H1 (cell line): ENCODE data around the gene SMOC2. TPM values are rescaled to one million over a fixed set of nuclear protein-coding genes. Genes with fewer than 3 reads are reported as not detected.

ENCODE experiments used
- CTCF ChIA-PET: fragments of 300-600 bp; sonication (Branson Sonifier 250); formaldehyde crosslinking; loops from one replicate; lab custom pipeline; 2021; ENCODE audit not compliant: partially characterized antibody; lab: Charles Lee
- POLR2A ChIA-PET: fragments of 300-600 bp; sonication (Branson Sonifier 250); formaldehyde crosslinking; loops from one replicate; lab custom pipeline; 2021; ENCODE audit warnings: inconsistent platforms; ENCODE audit not compliant: partially characterized antibody; lab: Charles Lee
- DNase-seq, 2 experiments: peaks; one replicate each; pipeline versions ENCODE4 v3.0.0 to v3.0.0-alpha.2; 2010 to 2022; ENCODE audit warnings: low spot score in 2 of 2, low read depth in 1 of 2, mixed read lengths in 1 of 2
- FAIRE-seq: peaks from 2 replicates; lab custom pipeline; 2011; peaks lifted over from hg19 to GRCh38; lab: Jason Lieb, UNC
- H2AFZ ChIP-seq: 2 replicates; pipeline ENCODE4 v1.8.1; 2012; ENCODE audit warnings: low read length, inconsistent platforms
- H2AK5ac ChIP-seq: 2 replicates; pipeline ENCODE4 v1.6.1; 2013; ENCODE audit warnings: low read depth, low read length
- H2BK120ac ChIP-seq: replicated peaks from 2 replicates; pipeline ENCODE3; 2013; ENCODE audit warnings: low read depth, low read length, inconsistent platforms
- H2BK12ac ChIP-seq: 2 replicates; pipeline ENCODE4 v1.6.1; 2013; ENCODE audit warnings: low read depth, low read length
- H2BK15ac ChIP-seq: 2 replicates; pipeline ENCODE4 v1.6.1; 2013; ENCODE audit warnings: low read length
- H2BK20ac ChIP-seq: 2 replicates; pipeline ENCODE4 v1.6.1; 2013; ENCODE audit warnings: low read length
- H2BK5ac ChIP-seq: 2 replicates; pipeline ENCODE4 v1.6.1; 2013; ENCODE audit warnings: low read depth, low read length
- H3K14ac ChIP-seq: 2 replicates; pipeline ENCODE4 v1.6.1; 2013; ENCODE audit warnings: inconsistent platforms; ENCODE audit not compliant: insufficient read length
- H3K18ac ChIP-seq: 2 replicates; pipeline ENCODE4 v1.6.1; 2013; ENCODE audit warnings: low read length; ENCODE audit errors: extremely low read depth
- H3K23ac ChIP-seq: 2 replicates; pipeline ENCODE4 v1.6.1; 2013; ENCODE audit warnings: inconsistent platforms; ENCODE audit not compliant: insufficient read length
- H3K23me2 ChIP-seq: 2 replicates; pipeline ENCODE4 v1.6.1; 2013; ENCODE audit warnings: low read depth, low read length
- H3K27ac ChIP-seq: 2 replicates; pipeline ENCODE4 v1.6.1; 2011; ENCODE audit warnings: low read depth, low read length, inconsistent platforms
- H3K27me3 ChIP-seq, 4 experiments: replicated peaks in 1 of 4; 1 replicate in 1 of 4; 2 replicates in 3 of 4; pipeline versions ENCODE4 v1.6.1 to v1.8.1; 2011 to 2013; ENCODE audit warnings: low read length in 3 of 4, mild to moderate bottlenecking in 3 of 4, inconsistent platforms in 2 of 4, mixed read lengths in 2 of 4, moderate library complexity in 1 of 4; ENCODE audit not compliant: control insufficient read depth in 3 of 4, insufficient read depth in 3 of 4; ENCODE audit errors: extremely low read depth in 1 of 4
- H3K36me3 ChIP-seq, 4 experiments: 2 replicates each; pipeline versions ENCODE4 v1.6.1 to v1.8.1; 2011 to 2013; ENCODE audit warnings: mild to moderate bottlenecking in 4 of 4, low read length in 3 of 4, moderate library complexity in 2 of 4, control low read depth in 1 of 4, inconsistent platforms in 1 of 4; ENCODE audit not compliant: insufficient read depth in 4 of 4, control insufficient read depth in 2 of 4
- H3K4ac ChIP-seq: replicated peaks from 2 replicates; pipeline ENCODE3; 2013; ENCODE audit warnings: low read length, low read depth, mixed read lengths, inconsistent platforms; ENCODE audit not compliant: insufficient read length
- H3K4me1 ChIP-seq, 4 experiments: replicated peaks in 1 of 4; 1 replicate in 1 of 4; 2 replicates in 3 of 4; pipeline versions ENCODE4 v1.6.1 to v1.8.1; 2011 to 2013; ENCODE audit warnings: low read length in 3 of 4, inconsistent platforms in 2 of 4, mixed read lengths in 1 of 4; ENCODE audit not compliant: insufficient read depth in 4 of 4, control insufficient read depth in 3 of 4
- H3K4me2 ChIP-seq, 2 experiments: 2 replicates each; pipeline versions ENCODE4 v1.6.1 to v1.8.1; 2011 to 2013; ENCODE audit warnings: low read depth in 2 of 2, low read length in 2 of 2, control low read depth in 1 of 2, inconsistent platforms in 1 of 2, mild to moderate bottlenecking in 1 of 2; ENCODE audit not compliant: insufficient read depth in 1 of 2
- H3K4me3 ChIP-seq, 4 experiments: fragments of 200-600, 300-600 bp in 1 of 4; sonication (generic), shearing (Covaris generic), sonication (Bioruptor Twin) in 1 of 4; 2 replicates each; pipeline versions ENCODE4 v1.5.1 to v1.8.1; 2011 to 2016; ENCODE audit warnings: low read length in 4 of 4, low read depth in 3 of 4, control low read depth in 2 of 4, inconsistent platforms in 2 of 4, mild to moderate bottlenecking in 2 of 4, mixed read lengths in 1 of 4, moderate library complexity in 1 of 4; ENCODE audit not compliant: insufficient read depth in 2 of 4; ENCODE audit errors: extremely low read depth in 1 of 4
- H3K56ac ChIP-seq: replicated peaks from 2 replicates; pipeline ENCODE3; 2013; ENCODE audit warnings: low read depth, mild to moderate bottlenecking, mixed read lengths, low read length, inconsistent platforms; ENCODE audit not compliant: insufficient read length
- H3K79me1 ChIP-seq: 2 replicates; pipeline ENCODE4 v1.6.1; 2013; ENCODE audit warnings: low read depth, low read length, control low read depth
- H3K79me2 ChIP-seq, 2 experiments: 2 replicates each; pipeline versions ENCODE4 v1.6.1 to v1.8.1; 2012 to 2013; ENCODE audit warnings: low read length in 2 of 2, mild to moderate bottlenecking in 2 of 2, inconsistent platforms in 1 of 2; ENCODE audit not compliant: insufficient read depth in 2 of 2, control insufficient read depth in 1 of 2
- H3K9ac ChIP-seq, 4 experiments: replicated peaks in 1 of 4; 1 replicate in 1 of 4; 2 replicates in 3 of 4; pipeline versions ENCODE4 v1.6.1 to v1.8.1; 2011 to 2013; ENCODE audit warnings: low read depth in 3 of 4, low read length in 3 of 4, control low read depth in 2 of 4, mild to moderate bottlenecking in 2 of 4, moderate library complexity in 2 of 4, inconsistent platforms in 1 of 4; ENCODE audit errors: extremely low read depth in 1 of 4
- H3K9me3 ChIP-seq, 2 experiments: 2 replicates each; pipeline versions ENCODE4 v1.6.1 to v1.8.1; 2012 to 2013; ENCODE audit warnings: mild to moderate bottlenecking in 2 of 2, moderate library complexity in 2 of 2, control low read depth in 1 of 2, inconsistent platforms in 1 of 2, low read depth in 1 of 2, low read length in 1 of 2, mixed read lengths in 1 of 2; ENCODE audit not compliant: insufficient read depth in 2 of 2
- H4K20me1 ChIP-seq, 2 experiments: replicated peaks in 1 of 2; 2 replicates each; pipeline versions ENCODE3 to v1.8.1; 2011 to 2013; ENCODE audit warnings: inconsistent platforms in 2 of 2, low read length in 2 of 2, mild to moderate bottlenecking in 1 of 2; ENCODE audit not compliant: insufficient read depth in 2 of 2, control insufficient read depth in 1 of 2
- H4K5ac ChIP-seq: 2 replicates; pipeline ENCODE4 v1.6.1; 2013; ENCODE audit warnings: low read length, low read depth, mixed read lengths, inconsistent platforms; ENCODE audit not compliant: insufficient read length
- H4K8ac ChIP-seq: 2 replicates; pipeline ENCODE4 v1.8.0; 2013; ENCODE audit warnings: mild to moderate bottlenecking, moderate library complexity, low read length, inconsistent platforms; ENCODE audit not compliant: insufficient read depth; ENCODE audit errors: extremely low read depth
- H4K91ac ChIP-seq: replicated peaks from 2 replicates; pipeline ENCODE3; 2013; ENCODE audit warnings: low read length, mixed read lengths, inconsistent platforms; ENCODE audit not compliant: insufficient read length
- ATF3 ChIP-seq: IDR thresholded peaks from 2 replicates; pipeline ENCODE4 v1.6.1; 2011; ENCODE audit warnings: low read depth, mild to moderate bottlenecking, low read length; ENCODE audit not compliant: insufficient read depth
- CBX5 ChIP-seq: fragments of 300-800, 300-1000 bp; sonication (generic); IDR thresholded peaks from 2 replicates; pipeline ENCODE4 v1.7.1; 2016; ENCODE audit warnings: antibody characterized with exemption, low read length, low read depth
- CREB1 ChIP-seq: IDR thresholded peaks from 2 replicates; pipeline ENCODE4 v1.6.1; 2012; ENCODE audit warnings: inconsistent platforms
- POLR2A ChIP-seq, 2 experiments: IDR thresholded peaks; 1 replicate in 1 of 2; 2 replicates in 1 of 2; pipeline ENCODE4 v1.6.1; 2011; ENCODE audit warnings: low read depth in 2 of 2, low read length in 2 of 2, mild to moderate bottlenecking in 2 of 2; ENCODE audit errors: control extremely low read depth in 1 of 2
- RBBP5 ChIP-seq: IDR thresholded peaks from 2 replicates; pipeline ENCODE4 v1.7.1; 2012; ENCODE audit warnings: low read depth, mild to moderate bottlenecking, inconsistent platforms, low read length, moderate library complexity, borderline replicate concordance
- RFX5 ChIP-seq: IDR thresholded peaks from 2 replicates; pipeline ENCODE4 v1.6.1; 2011; ENCODE audit warnings: low read depth, low read length, improper control_type of control experiment, borderline replicate concordance
- WGBS, 2 experiments: shearing (Covaris generic) in 1 of 2; methylation state at CpG; one replicate each; pipeline versions ENCODE4 v1.1.6 to v1.1.7; 2013 to 2015; ENCODE audit warnings: low lambda C conversion rate in 2 of 2, mixed read lengths in 2 of 2, inconsistent platforms in 1 of 2, low coverage in 1 of 2, missing lambda C conversion rate in 1 of 2; ENCODE audit not compliant: insufficient replicate concordance in 2 of 2, insufficient coverage in 1 of 2, insufficient read length in 1 of 2; ENCODE audit errors: extremely low coverage in 1 of 2, missing lambda C conversion rate in 1 of 2; 5-methylcytosine and 5-hydroxymethylcytosine counted together
- polyA plus RNA-seq, 7 experiments: library from polyadenylated mRNA; depleted of rRNA in 3 of 7; stranded (reverse) in 5 of 7; unstranded in 2 of 7; fragments of >200 nt in 5 of 7; fragments of 200-250 nt in 2 of 7; gene quantifications; 1 replicate in 5 of 7; 2 replicates in 1 of 7; 4 replicates in 1 of 7; pipeline versions ENCODE4 v1.2.1 to v1.2.3, GENCODE V29; 2011 to 2013; ENCODE audit warnings: missing spikeins in 2 of 7, mixed read lengths in 2 of 7
- total RNA-seq: library from RNA; stranded (reverse); fragmentation: NEBNext Ultra II Directional; extraction: Animal tissue kit (Norgen Biotek cat#: 25700); gene quantifications from 2 replicates; pipeline ENCODE4 v1.2.1, GENCODE V29; 2021

Gene SMOC2
- total and polyA plus RNA-seq, 2 of the 8 experiments (the other 6 are each of a cell fraction or from before 2014, with no cell fraction given): 7.7 to 8.5 TPM

DNA sequence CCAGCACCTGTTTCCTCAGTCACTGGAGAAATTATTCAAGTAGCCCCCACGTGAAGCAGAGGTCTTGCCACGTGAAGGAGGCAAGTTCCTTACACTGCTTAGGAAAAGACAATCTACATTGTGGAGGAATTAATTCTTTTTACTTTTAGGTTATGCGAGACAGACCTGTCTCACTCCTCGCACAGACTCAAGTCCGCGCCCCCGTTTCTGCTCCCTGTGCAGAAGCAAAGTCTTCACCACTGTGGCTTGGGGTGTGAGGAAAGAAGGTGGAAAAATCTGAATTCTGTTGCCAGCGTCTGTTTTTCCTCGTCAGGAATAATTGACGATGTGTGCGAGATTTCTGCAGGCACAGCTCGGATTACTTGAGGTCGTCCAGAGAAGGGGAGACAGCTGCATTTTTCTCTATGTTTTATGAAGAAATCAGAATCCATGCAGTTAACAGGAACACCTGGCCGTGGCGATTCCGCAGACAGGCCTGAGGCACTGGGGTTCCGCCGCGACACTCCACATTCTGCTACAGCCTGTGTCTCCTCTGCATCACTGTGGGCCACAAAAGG, 185.1 kb downstream of the SMOC2 start:
- no peak overlapping the region for H3K4ac ChIP-seq
- FAIRE-seq (no peak), DNase-seq (no peak)
- H3K27ac ChIP-seq: no peak overlapping the region
- no peak overlapping the region for H4K91ac ChIP-seq
- no peak overlapping the region for H3K14ac ChIP-seq
- H3K56ac ChIP-seq: no peak overlapping the region
- WGBS, 2 experiments: 79% methylated on average over 19 of the region's 19 CpGs; no CpG with 5 or more reads in 1 of the 2 experiments
- ChIA-PET CTCF (interaction anchor here (1.0 to 2.0 kb wide), 2 partner anchors 9 to 51 kb away, joined by 3 to 6 read pairs; no protein-coding TSS in a partner anchor), POLR2A (no interaction called here)
- H2BK120ac ChIP-seq: no peak overlapping the region
- H2AK5ac ChIP-seq: no peak overlapping the region
- H4K8ac ChIP-seq: no peak overlapping the region
- H3K9me3 ChIP-seq: no peaks in the 10 kb centered on the region
- no peak overlapping the region for H2BK12ac ChIP-seq
- H3K27me3 ChIP-seq: no peaks in the 10 kb centered on the region
- H2AFZ ChIP-seq: no peak overlapping the region
- H3K18ac ChIP-seq: no peak overlapping the region
- H3K4me1 ChIP-seq: peaks cover 0 to 4% (median 0%) of the 10 kb centered on the region in 4 experiments; a peak in 4 of 7 replicates
- H3K23ac ChIP-seq: no peak overlapping the region
- no peaks in the 10 kb centered on the region for H3K79me1 ChIP-seq
- H3K4me3 ChIP-seq: no peak overlapping the region
- H2BK5ac ChIP-seq: no peak overlapping the region
- no peak overlapping the region for H4K5ac ChIP-seq
- no peak overlapping the region for H2BK15ac ChIP-seq
- H4K20me1 ChIP-seq: peaks cover 0 to 4% of the 10 kb centered on the region in 2 experiments
- H2BK20ac ChIP-seq: no peak overlapping the region
- H3K9ac ChIP-seq: no peak overlapping the region
- no peak overlapping the region for H3K4me2 ChIP-seq
- H3K79me2 ChIP-seq: no peaks in the 10 kb centered on the region
- no peaks in the 10 kb centered on the region for H3K36me3 ChIP-seq
- peaks cover 4% of the 10 kb centered on the region for H3K23me2 ChIP-seq
- no peak for TF ChIP-seq RFX5
- TF ChIP-seq ATF3: no peak
- TF ChIP-seq POLR2A (IDR thresholded peaks at IDR 0.05; ENCODE audit: control extremely low read depth in 1 of 2, low read depth in 2 of 2, low read length in 2 of 2): no peak
- no peak for TF ChIP-seq RBBP5
- no peak for TF ChIP-seq CREB1
- no peak for TF ChIP-seq CBX5
